HUES64 (cell line): ENCODE data around the gene MDK.

ENCODE experiments used
- H3K27ac ChIP-seq: 2 replicates; pipeline ENCODE4 v1.7.0; 2013; ENCODE audit warnings: low read depth, low read length, inconsistent platforms
- H3K27me3 ChIP-seq: 2 replicates; pipeline ENCODE4 v1.6.1; 2013; ENCODE audit warnings: mild to moderate bottlenecking, low read length; ENCODE audit not compliant: insufficient read depth
- H3K36me3 ChIP-seq: 2 replicates; pipeline ENCODE4 v1.6.1; 2013; ENCODE audit warnings: mild to moderate bottlenecking, low read length; ENCODE audit not compliant: insufficient read depth
- H3K4me1 ChIP-seq: 2 replicates; pipeline ENCODE4 v1.6.1; 2013; ENCODE audit warnings: mild to moderate bottlenecking, low read length, moderate library complexity; ENCODE audit not compliant: insufficient read depth
- H3K4me3 ChIP-seq: 2 replicates; pipeline ENCODE4 v1.5.1; 2013; ENCODE audit warnings: mild to moderate bottlenecking, low read length, moderate library complexity
- H3K9ac ChIP-seq: 2 replicates; pipeline ENCODE4 v1.6.1; 2013; ENCODE audit warnings: mild to moderate bottlenecking, low read depth, low read length
- H3K9me3 ChIP-seq: 2 replicates; pipeline ENCODE4 v1.6.1; 2013; ENCODE audit warnings: low read depth, low read length; ENCODE audit not compliant: insufficient read depth
- WGBS: fragments of 150-250, 120-280 bp; methylation state at CpG from one replicate; pipeline ENCODE4 v1.1.7; 2013; ENCODE audit warnings: missing lambda C conversion rate; 5-methylcytosine and 5-hydroxymethylcytosine counted together

The MDK gene

GRCh38 chr11:46391578-46392420, 10.3 kb downstream of the MDK start, which contains the start of gene CHRM4:
Gene CHRM4 (minus strand): TSS chr11:46391776. CDS start chr11:46386557, 5,219 bp downstream.
- Histone ChIP-seq H3K36me3 (no peaks in the 10 kb centered on the region), H3K4me1 (peaks cover 16% of the 10 kb centered on the region), H3K27me3 (peaks cover 70% of the 10 kb centered on the region), H3K9ac (no peak within 1 kb of the TSS), H3K27ac (no peak within 1 kb of the TSS), H3K4me3 (peak within 1 kb of the TSS; percentile 60), H3K9me3 (no peaks in the 10 kb centered on the region)
- under 1% methylated on average over 123 of the region's 123 CpGs for WGBS

- Histone ChIP-seq H3K9ac (no peak overlapping the region), H3K27me3 (peaks cover 62% of the 10 kb centered on the region), H3K4me3 (peak overlapping the region; percentile 53), H3K27ac (no peak overlapping the region), H3K9me3 (no peaks in the 10 kb centered on the region), H3K36me3 (peaks cover 6% of the 10 kb centered on the region), H3K4me1 (peaks cover 15% of the 10 kb centered on the region)
- 2% methylated on average over 71 of the region's 71 CpGs for WGBS
Measured at GRCh38 chr11:46392421-46393230, 11.2 kb downstream of the MDK start.

DNA sequence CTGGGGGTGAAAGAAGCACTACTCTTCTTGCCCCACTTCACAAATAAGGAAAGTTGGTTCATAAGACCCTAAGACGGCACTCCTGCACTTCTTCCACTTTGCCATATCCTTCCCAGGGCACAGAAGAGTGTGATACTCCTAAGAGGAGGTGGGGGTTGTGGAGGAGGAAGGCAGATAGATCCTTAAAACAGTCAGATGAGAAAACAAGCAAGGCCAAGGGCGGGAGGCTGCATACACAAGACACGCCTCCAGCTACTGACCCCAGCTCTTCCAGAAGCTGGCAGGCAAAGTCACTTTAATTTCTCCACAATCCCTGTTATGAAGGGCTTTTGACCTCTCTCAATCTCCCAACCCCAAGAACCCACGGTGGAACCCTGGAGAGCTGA, 11.8 kb downstream of the MDK start:
- H3K27ac ChIP-seq, result no peak overlapping the region
- H3K4me3 ChIP-seq, result peak overlapping the region; percentile 53
- H3K9me3 ChIP-seq, result no peaks in the 10 kb centered on the region
- peaks cover 56% of the 10 kb centered on the region for H3K27me3 ChIP-seq
- peaks cover 10% of the 10 kb centered on the region for H3K4me1 ChIP-seq
- 61% methylated on average over 3 of the region's 4 CpGs for WGBS
- H3K36me3 ChIP-seq, result peaks cover 12% of the 10 kb centered on the region
- H3K9ac ChIP-seq, result no peak overlapping the region

DNA sequence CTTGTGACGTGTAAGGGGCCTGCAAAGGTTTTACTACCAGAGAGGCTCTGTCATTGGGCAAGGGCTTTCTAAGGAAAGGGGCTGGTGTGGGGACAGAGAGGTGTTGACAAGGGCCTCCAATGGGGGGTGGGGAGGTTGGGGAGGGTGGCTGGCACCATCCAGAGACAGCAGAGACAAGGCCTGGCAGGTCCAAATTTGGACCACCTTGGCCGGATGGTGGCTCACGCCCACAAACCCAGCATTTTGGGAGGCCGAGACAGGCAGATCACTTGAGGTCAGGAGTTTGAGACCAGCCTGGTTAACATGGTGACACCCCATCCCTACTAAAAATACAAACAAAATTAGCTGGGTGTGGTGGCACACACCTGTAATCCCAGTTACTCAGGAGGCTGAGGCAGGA, 12.3 kb downstream of the MDK start:
- peaks cover 5% of the 10 kb centered on the region for H3K4me1 ChIP-seq
- no peak overlapping the region for H3K27ac ChIP-seq
- WGBS, result 93% methylated on average over 4 of the region's 4 CpGs
- no peak overlapping the region for H3K4me3 ChIP-seq
- no peaks in the 10 kb centered on the region for H3K9me3 ChIP-seq
- no peak overlapping the region for H3K9ac ChIP-seq
- H3K27me3 ChIP-seq, result peaks cover 51% of the 10 kb centered on the region
- H3K36me3 ChIP-seq, result peaks cover 12% of the 10 kb centered on the region

DNA sequence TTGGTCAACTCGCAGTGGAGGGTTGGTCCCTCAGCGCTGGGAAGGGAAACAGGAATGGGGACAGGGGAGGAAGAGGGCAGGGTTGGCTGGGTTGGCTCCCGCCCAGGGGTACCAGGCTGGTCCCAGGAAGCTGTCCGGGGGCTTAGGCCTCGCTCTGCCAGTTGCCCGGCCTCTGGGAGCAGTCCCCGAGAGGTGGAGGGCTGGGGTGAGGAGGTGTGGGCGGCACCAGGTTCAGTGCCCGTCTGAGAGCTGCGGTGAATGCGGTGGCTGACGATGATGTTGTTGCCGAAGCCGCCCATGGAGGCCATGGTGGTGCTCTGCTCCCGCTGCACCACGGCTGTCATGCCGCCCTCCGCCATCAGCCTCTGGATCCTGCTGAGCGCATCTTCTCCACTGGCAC, 16.1 kb downstream of the MDK start:
- 95% methylated on average over 19 of the region's 19 CpGs for WGBS
- Histone ChIP-seq H3K27me3 (peaks cover 13% of the 10 kb centered on the region), H3K9ac (no peak overlapping the region; the same call in 1 of the 2 replicates), H3K9me3 (no peaks in the 10 kb centered on the region), H3K4me1 (no peaks in the 10 kb centered on the region), H3K36me3 (peaks cover 13% of the 10 kb centered on the region), H3K27ac (no peak overlapping the region), H3K4me3 (no peak overlapping the region)

DNA sequence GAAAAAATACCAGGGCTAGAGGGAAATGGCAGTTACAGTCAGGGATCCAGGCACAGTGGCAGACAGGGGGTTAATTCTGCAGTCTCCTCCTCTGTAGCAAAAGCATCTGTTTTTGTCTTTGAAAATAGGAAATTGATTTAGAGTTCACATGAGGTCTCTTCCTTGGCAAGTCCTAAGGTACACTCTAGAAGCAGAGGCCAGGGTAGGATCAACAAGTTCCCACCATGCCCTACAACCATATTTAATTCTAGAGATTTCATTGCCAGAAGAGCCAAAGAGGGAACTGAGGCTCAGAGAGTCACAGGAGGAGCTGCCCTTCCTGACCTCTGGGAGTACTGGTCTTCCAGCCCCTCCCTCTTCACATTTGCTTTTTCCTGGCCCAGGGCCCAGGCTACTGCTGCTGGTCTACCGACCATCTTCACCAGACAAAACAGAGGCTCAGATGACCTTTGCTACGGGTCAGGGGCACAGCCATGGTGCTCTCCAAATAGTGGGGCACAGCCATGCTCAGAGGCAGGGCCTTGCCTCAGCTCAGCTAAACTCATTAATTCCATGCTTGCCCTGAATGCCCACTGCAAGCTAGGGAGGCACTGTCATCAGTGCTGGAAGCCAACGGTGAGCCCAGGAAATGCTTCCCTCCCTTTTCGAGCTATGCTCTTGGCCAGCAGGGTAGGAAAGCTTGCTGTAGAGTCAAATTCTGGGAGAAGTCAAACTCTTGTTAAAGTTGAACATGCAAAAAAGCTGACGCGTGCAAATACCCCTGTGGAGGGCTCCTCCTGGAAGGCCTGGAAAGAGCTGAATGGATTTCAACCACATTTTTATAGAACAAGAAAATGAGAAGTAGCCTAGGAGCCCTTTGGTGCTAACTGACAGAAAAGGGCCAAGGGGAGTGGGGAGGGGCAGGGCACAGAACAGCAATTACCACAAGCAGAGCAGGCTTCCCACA, 21.8 kb downstream of the MDK start:
- 88% methylated on average over 6 of the region's 6 CpGs for WGBS
- no peaks in the 10 kb centered on the region for H3K4me1 ChIP-seq
- H3K9me3 ChIP-seq, result no peaks in the 10 kb centered on the region
- H3K36me3 ChIP-seq, result peaks cover 32% of the 10 kb centered on the region
- H3K4me3 ChIP-seq, result no peak overlapping the region
- no peaks in the 10 kb centered on the region for H3K27me3 ChIP-seq
- H3K27ac ChIP-seq, result no peak overlapping the region
- H3K9ac ChIP-seq, result no peak overlapping the region

GRCh38 chr11:46404476-46405017, 23.1 kb downstream of the MDK start:
- 97% methylated on average over 4 of the region's 5 CpGs for WGBS

DNA sequence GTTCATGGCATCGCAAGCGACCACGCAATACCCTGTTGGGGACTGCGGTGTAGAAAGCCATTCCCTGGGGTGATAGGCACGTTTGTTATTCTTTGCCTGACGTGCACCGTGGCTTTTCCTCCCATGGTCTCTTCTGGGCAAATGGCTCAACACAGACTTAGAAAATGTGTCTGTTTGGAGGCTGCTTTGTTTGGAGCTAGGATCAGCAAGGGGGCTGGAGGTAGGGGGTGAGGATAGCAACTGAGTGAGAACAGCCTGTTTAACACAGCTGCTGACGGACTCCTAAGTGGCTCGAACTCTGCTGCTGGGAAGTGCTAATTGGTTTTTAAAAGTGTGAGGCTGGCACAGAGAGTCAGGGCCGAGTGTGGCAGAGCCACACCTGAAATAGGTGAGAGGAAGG, 26.2 kb downstream of the MDK start:
- Histone ChIP-seq H3K9me3 (no peaks in the 10 kb centered on the region), H3K27me3 (no peaks in the 10 kb centered on the region), H3K9ac (no peak overlapping the region), H3K4me1 (0 out of 2 replicates have a peak, but pooled peaks cover 4% of the 10 kb centered on the region), H3K27ac (no peak overlapping the region), H3K36me3 (peaks cover 41% of the 10 kb centered on the region), H3K4me3 (no peak overlapping the region)
- WGBS, result 85% methylated on average over 10 of the region's 10 CpGs

More at GRCh38 chr11:46404476-46405017, 23.1 kb downstream of the MDK start:
- Histone ChIP-seq H3K36me3 (peaks cover 40% of the 10 kb centered on the region), H3K27ac (no peak overlapping the region), H3K4me1 (no peaks in the 10 kb centered on the region), H3K9me3 (no peaks in the 10 kb centered on the region), H3K4me3 (no peak overlapping the region), H3K9ac (no peak overlapping the region), H3K27me3 (no peaks in the 10 kb centered on the region)

DNA sequence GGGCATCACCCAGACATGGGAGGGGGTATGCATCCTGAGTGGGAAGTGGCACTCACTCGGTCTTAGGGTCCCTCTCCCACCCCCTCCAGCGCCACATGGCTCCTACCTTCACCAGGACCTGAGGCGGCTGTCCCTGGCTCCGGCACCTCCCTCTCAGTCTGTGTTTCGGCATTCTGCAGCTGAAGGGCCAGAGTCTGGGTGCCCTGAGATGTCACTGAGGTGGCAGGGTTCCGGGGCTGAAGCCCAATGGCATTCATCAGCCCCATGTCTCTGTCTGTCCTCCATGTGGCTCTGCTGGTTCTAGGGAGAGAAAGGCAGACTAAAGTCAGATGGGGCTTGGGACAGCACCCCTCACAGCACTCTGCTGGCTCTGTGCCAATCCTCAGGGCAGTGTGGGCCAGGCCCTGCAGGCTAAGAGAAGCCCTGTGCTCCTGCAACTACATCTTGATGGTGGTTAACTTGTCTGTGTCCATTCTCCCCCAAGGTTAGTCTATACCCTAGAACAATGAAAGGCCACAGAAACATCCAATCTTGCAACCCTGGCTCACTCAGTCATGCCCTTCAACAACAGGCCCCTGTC, 27.0 kb downstream of the MDK start:
- 94% methylated on average over 6 of the region's 6 CpGs for WGBS
- Histone ChIP-seq H3K9me3 (no peaks in the 10 kb centered on the region), H3K27me3 (no peaks in the 10 kb centered on the region), H3K27ac (no peak overlapping the region), H3K36me3 (peaks cover 33% of the 10 kb centered on the region), H3K9ac (no peak overlapping the region), H3K4me3 (no peak overlapping the region), H3K4me1 (0 out of 2 replicates have a peak, but pooled peaks cover 4% of the 10 kb centered on the region)

- Histone ChIP-seq H3K4me1 (0 out of 2 replicates have a peak, but pooled peaks cover 4% of the 10 kb centered on the region), H3K4me3 (no peak overlapping the region), H3K27ac (no peak overlapping the region), H3K9me3 (no peaks in the 10 kb centered on the region), H3K36me3 (peaks cover 34% of the 10 kb centered on the region), H3K27me3 (no peaks in the 10 kb centered on the region), H3K9ac (no peak overlapping the region)
- WGBS, result 63% methylated on average over 5 of the region's 5 CpGs
Measured at GRCh38 chr11:46410021-46410420, 28.6 kb downstream of the MDK start.
